Ectodermal cell (in vitro differentiated cells): ENCODE data around the gene VPS37B.

Source experiments
- H3K27ac ChIP-seq: 2 replicates; pipeline ENCODE4 v1.7.0; 2013; ENCODE audit warnings: mild to moderate bottlenecking, low read depth, low read length; ENCODE audit not compliant: insufficient read depth, poor library complexity, severe bottlenecking
- H3K27me3 ChIP-seq: 2 replicates; pipeline ENCODE4 v1.7.0; 2013; ENCODE audit warnings: mild to moderate bottlenecking, low read length; ENCODE audit not compliant: insufficient read depth, control insufficient read depth, poor library complexity, severe bottlenecking
- H3K36me3 ChIP-seq: one replicate; pipeline ENCODE4 v1.7.0; 2013; ENCODE audit warnings: low read length; ENCODE audit not compliant: control insufficient read depth, insufficient read depth
- H3K4me1 ChIP-seq: one replicate; pipeline ENCODE4 v1.7.0; 2013; ENCODE audit warnings: low read length; ENCODE audit not compliant: control insufficient read depth, insufficient read depth
- H3K4me3 ChIP-seq: 2 replicates; pipeline ENCODE4 v1.7.0; 2013; ENCODE audit warnings: low read depth, low read length, control low read depth; ENCODE audit not compliant: insufficient read depth
- H3K9me3 ChIP-seq: 2 replicates; pipeline ENCODE4 v1.7.0; 2013; ENCODE audit warnings: mild to moderate bottlenecking, low read length, moderate library complexity; ENCODE audit not compliant: control insufficient read depth
- WGBS, 2 experiments: methylation state at CpG; one replicate each; pipeline ENCODE4 v1.1.7; 2013; ENCODE audit warnings: missing lambda C conversion rate in 2 of 2; 5-methylcytosine and 5-hydroxymethylcytosine counted together

Gene VPS37B

GRCh38 chr12:122823429-122823828 is 72.5 kb downstream of the VPS37B start:
- WGBS, 2 experiments: 85% methylated on average over 11 of the region's 11 CpGs

DNA sequence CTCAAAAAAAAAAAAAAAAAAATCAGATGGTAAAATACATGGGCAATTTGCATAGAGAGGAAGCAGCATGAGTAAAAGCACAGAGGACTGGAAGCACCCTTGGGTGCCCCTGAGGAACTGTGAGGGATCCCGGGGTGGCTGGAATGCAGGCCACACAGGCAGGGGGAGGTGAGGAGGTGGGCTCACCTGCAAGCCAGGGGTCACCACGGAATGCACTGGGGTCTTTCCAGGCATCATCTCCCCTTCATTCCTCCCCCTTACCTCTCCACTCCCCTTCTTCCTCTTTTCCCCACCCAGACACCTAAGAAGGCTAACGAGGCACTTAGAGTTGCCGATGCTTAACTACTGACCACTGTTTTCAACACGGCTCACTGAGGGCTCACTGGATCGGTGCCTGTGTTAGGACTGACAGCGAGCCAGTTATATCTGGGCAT is 75.1 kb downstream of the VPS37B start:
- Histone ChIP-seq H3K4me1 (no peaks in the 10 kb centered on the region), H3K4me3 (no peak overlapping the region), H3K36me3 (no peaks in the 10 kb centered on the region), H3K27me3 (no peaks in the 10 kb centered on the region), H3K27ac (no peak overlapping the region), H3K9me3 (no peaks in the 10 kb centered on the region)
- 78 to 83% methylated on average over 7 of the region's 7 CpGs for WGBS, 2 experiments

More at GRCh38 chr12:122823429-122823828, 72.5 kb downstream of the VPS37B start:
- no peaks in the 10 kb centered on the region for H3K36me3 ChIP-seq
- H3K27me3 ChIP-seq: no peaks in the 10 kb centered on the region
- H3K4me1 ChIP-seq: no peaks in the 10 kb centered on the region
- H3K27ac ChIP-seq: no peak overlapping the region
- H3K9me3 ChIP-seq: no peaks in the 10 kb centered on the region
- no peak overlapping the region for H3K4me3 ChIP-seq

DNA sequence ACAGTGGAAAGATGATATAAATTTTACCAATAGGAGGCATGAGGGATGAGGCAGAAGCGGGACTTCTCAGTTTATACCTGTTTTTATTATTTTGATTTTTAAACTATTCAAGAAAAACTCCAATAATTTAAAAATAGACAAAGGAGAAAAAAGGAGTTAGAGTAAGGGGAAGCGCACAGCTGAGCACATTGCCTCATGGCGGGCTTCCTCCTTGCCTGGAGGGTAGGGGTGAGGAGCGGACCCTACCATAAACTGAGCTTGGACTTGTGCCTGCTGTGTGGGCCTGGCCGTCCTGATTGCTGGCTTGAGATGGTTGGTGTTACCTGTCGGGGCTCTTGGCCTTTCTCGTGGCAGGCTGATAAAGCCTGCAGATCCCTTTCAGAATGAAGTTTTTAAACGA is 75.8 kb downstream of the VPS37B start:
- Histone ChIP-seq H3K4me3 (no peak overlapping the region), H3K27ac (no peak overlapping the region), H3K36me3 (no peaks in the 10 kb centered on the region), H3K9me3 (no peaks in the 10 kb centered on the region), H3K4me1 (no peaks in the 10 kb centered on the region), H3K27me3 (no peaks in the 10 kb centered on the region)
- WGBS, 2 experiments: 92 to 97% methylated on average over 7 of the region's 8 CpGs

GRCh38 chr12:122819209-122819785 is 76.6 kb downstream of the VPS37B start:
- no peaks in the 10 kb centered on the region for H3K9me3 ChIP-seq
- no peak overlapping the region for H3K27ac ChIP-seq
- H3K36me3 ChIP-seq: no peaks in the 10 kb centered on the region
- H3K27me3 ChIP-seq: no peaks in the 10 kb centered on the region
- H3K4me3 ChIP-seq: no peak overlapping the region
- WGBS, 2 experiments: 85 to 88% methylated on average over 10 of the region's 10 CpGs
- H3K4me1 ChIP-seq: no peaks in the 10 kb centered on the region
